WTC11 (cell line): Measurements from ENCODE around the gene ZNRF1.

ENCODE experiments used
- ARID4B ChIP-seq: sonication (generic); formaldehyde crosslinking; IDR thresholded peaks from 2 replicates; pipeline ENCODE4 v1.8.0; 2023; ENCODE audit warnings: missing genetic modification reagents, mild to moderate bottlenecking, borderline replicate concordance
- CREM ChIP-seq: sonication (generic); formaldehyde crosslinking; IDR thresholded peaks from 2 replicates; pipeline ENCODE4 v1.8.1; 2022; ENCODE audit warnings: mild to moderate bottlenecking, missing genetic modification reagents, moderate library complexity
- CTCF ChIP-seq: fragments of 200-600 bp; IDR thresholded peaks from 2 replicates; pipeline ENCODE4 v1.8.0; 2022; ENCODE audit warnings: antibody characterized with exemption
- GTF2I ChIP-seq: fragments of 250-450 bp; sonication (Bioruptor Pico); conservative IDR thresholded peaks from 2 replicates; pipeline ENCODE4 v1.4.0; 2021; ENCODE audit warnings: mild to moderate bottlenecking
- IRF2 ChIP-seq: sonication (generic); formaldehyde crosslinking; IDR thresholded peaks from 2 replicates; pipeline ENCODE4 v1.8.0; 2022; ENCODE audit warnings: low read depth, missing genetic modification reagents, borderline replicate concordance
- NR2C2 ChIP-seq: sonication (generic); formaldehyde crosslinking; IDR thresholded peaks from 2 replicates; pipeline ENCODE4 v1.8.0; 2022; ENCODE audit warnings: mild to moderate bottlenecking, missing genetic modification reagents
- PRRX2 ChIP-seq: fragments of 250-450 bp; sonication (Bioruptor Pico); IDR thresholded peaks from 2 replicates; pipeline ENCODE4 v1.8.0; 2021; ENCODE audit warnings: mild to moderate bottlenecking
- TP53 ChIP-seq: sonication (generic); formaldehyde crosslinking; IDR thresholded peaks from 2 replicates; pipeline ENCODE4 v1.8.1; 2023; ENCODE audit warnings: mild to moderate bottlenecking, missing genetic modification reagents
- USF2 ChIP-seq: sonication (generic); formaldehyde crosslinking; IDR thresholded peaks from 2 replicates; pipeline ENCODE4 v1.8.1; 2023; ENCODE audit warnings: mild to moderate bottlenecking, missing genetic modification reagents, moderate library complexity

GRCh38 chr16:75130150-75130771, 131.4 kb downstream of the ZNRF1 start:
- no peak for TF ChIP-seq USF2 (CRISPR knock-in tag)
- TF ChIP-seq TP53 (CRISPR knock-in tag): no peak
- TF ChIP-seq GTF2I: no peak
- no peak for TF ChIP-seq ARID4B (CRISPR knock-in tag)
- no peak for TF ChIP-seq CTCF
- no peak for TF ChIP-seq IRF2 (CRISPR knock-in tag)
- no peak for TF ChIP-seq PRRX2 (CRISPR knock-in tag)
- no peak for TF ChIP-seq CREM (CRISPR knock-in tag)
- TF ChIP-seq NR2C2 (CRISPR knock-in tag): no peak
